HepG2 (cell line): ENCODE results near the gene ACOT9. TPM values are rescaled to one million over a fixed set of nuclear protein-coding genes. Genes with fewer than 3 reads are reported as not detected.

Experiments used
- ATAC-seq: fragments of 200-7000 bp; cut with Tn5 transposase; 3 replicates; pipeline ENCODE4 v1.9.1; 2020; ENCODE audit warnings: mild to moderate bottlenecking, moderate library complexity
- BruUV-seq: library from RNA; stranded (reverse); fragments of 400-500 nt; replicated peaks from 2 replicates; lab custom pipeline; 2021; lab: Mats Ljungman, UMichigan
- CTCF ChIA-PET: fragments of 300-600 bp; formaldehyde crosslinking; extraction: SDS; loops from one replicate; lab custom pipeline; 2021; ENCODE audit warnings: low total read pairs, inconsistent platforms, low intra/inter-chr PET ratio; lab: Yijun Ruan, JAX
- POLR2A ChIA-PET: fragments of 350-600 bp; sonication (Branson Sonifier 250); formaldehyde crosslinking; loops from one replicate; lab custom pipeline; 2020; ENCODE audit warnings: antibody characterized with exemption, inconsistent platforms; lab: Yijun Ruan, JAX
- DNase-seq: peaks from one replicate; pipeline ENCODE4 v3.0.0-alpha.2; 2015; ENCODE audit warnings: low spot score
- FAIRE-seq: peaks from 3 replicates; lab custom pipeline; 2011; peaks lifted over from hg19 to GRCh38; lab: Jason Lieb, UNC
- H2AFZ ChIP-seq: one replicate; pipeline ENCODE4 v1.6.1; 2011; ENCODE audit warnings: low read length, inconsistent platforms
- H3K27ac ChIP-seq: fragments of 300-600 bp; 3 replicates; pipeline ENCODE4 v1.8.0; 2011; ENCODE audit warnings: mixed run types, mild to moderate bottlenecking, mixed read lengths, low read length, inconsistent platforms; ENCODE audit not compliant: insufficient read depth; ENCODE audit errors: extremely low read length
- H3K27me3 ChIP-seq, 2 experiments: fragments of 200-600 bp in 1 of 2; 2 replicates in 1 of 2; 3 replicates in 1 of 2; pipeline versions ENCODE4 v1.6.0 to v1.8.0; 2011; ENCODE audit warnings: low read length in 2 of 2, mild to moderate bottlenecking in 2 of 2, moderate library complexity in 2 of 2, inconsistent platforms in 1 of 2; ENCODE audit not compliant: insufficient read depth in 2 of 2, control insufficient read depth in 1 of 2
- H3K36me3 ChIP-seq, 2 experiments: fragments of 200-600 bp in 1 of 2; replicated peaks in 1 of 2; 2 replicates in 1 of 2; 3 replicates in 1 of 2; pipeline versions ENCODE4 v1.5.1 to v1.8.0; 2011; ENCODE audit warnings: low read length in 2 of 2, inconsistent platforms in 1 of 2; ENCODE audit not compliant: insufficient read depth in 2 of 2, control insufficient read depth in 1 of 2
- H3K4me1 ChIP-seq: 2 replicates; pipeline ENCODE4 v1.5.1; 2012; ENCODE audit warnings: low read length, inconsistent platforms; ENCODE audit not compliant: insufficient read depth
- H3K4me2 ChIP-seq: 2 replicates; pipeline ENCODE4 v1.6.0; 2011; ENCODE audit warnings: low read depth, low read length, inconsistent platforms
- H3K4me3 ChIP-seq, 3 experiments: fragments of 200-600 bp in 1 of 3; sonication (generic), shearing (Covaris generic) in 1 of 3; replicated peaks in 1 of 3; 2 replicates each; pipeline ENCODE4 v1.5.1; 2011 to 2016; ENCODE audit warnings: low read length in 3 of 3, inconsistent platforms in 2 of 3, low read depth in 2 of 3, mild to moderate bottlenecking in 2 of 3, control low read depth in 1 of 3, mixed read lengths in 1 of 3; ENCODE audit not compliant: insufficient read depth in 1 of 3
- H3K79me2 ChIP-seq: one replicate; pipeline ENCODE4 v1.6.1; 2011; ENCODE audit warnings: low read length, inconsistent platforms; ENCODE audit not compliant: insufficient read depth
- H3K9ac ChIP-seq: 2 replicates; pipeline ENCODE4 v1.6.0; 2011; ENCODE audit warnings: mild to moderate bottlenecking, low read depth, low read length, inconsistent platforms; ENCODE audit not compliant: insufficient read depth
- H3K9me3 ChIP-seq: 2 replicates; pipeline ENCODE4 v1.5.1; 2012; ENCODE audit warnings: mild to moderate bottlenecking, low read length
- H4K20me1 ChIP-seq: 2 replicates; pipeline ENCODE4 v1.6.0; 2011; ENCODE audit warnings: inconsistent platforms, mild to moderate bottlenecking, low read length, moderate library complexity; ENCODE audit not compliant: insufficient read depth
- NFE2 ChIP-seq: sonication (generic); formaldehyde crosslinking; IDR thresholded peaks from 2 replicates; pipeline ENCODE4 v1.4.0; 2020; ENCODE audit warnings: missing genetic modification reagents
- SP2 ChIP-seq: sonication (generic); formaldehyde crosslinking; IDR thresholded peaks from 2 replicates; pipeline ENCODE4 v1.5.1; 2020; ENCODE audit warnings: mild to moderate bottlenecking, missing genetic modification reagents
- ZBTB21 ChIP-seq: sonication (generic); formaldehyde crosslinking; IDR thresholded peaks from 2 replicates; pipeline ENCODE4 v1.4.0; 2020; ENCODE audit warnings: missing genetic modification reagents
- ZNF121 ChIP-seq: sonication (generic); formaldehyde crosslinking; IDR thresholded peaks from 2 replicates; pipeline ENCODE4 v1.5.0; 2020; ENCODE audit warnings: mild to moderate bottlenecking, missing genetic modification reagents
- ZNF350 ChIP-seq: sonication (generic); formaldehyde crosslinking; IDR thresholded peaks from 2 replicates; pipeline ENCODE4 v1.4.0; 2020; ENCODE audit warnings: mild to moderate bottlenecking, low read depth, missing genetic modification reagents, borderline replicate concordance
- WGBS: methylation state at CpG from one replicate; pipeline ENCODE4 v1.1.6; 2017; ENCODE audit warnings: low lambda C conversion rate; 5-methylcytosine and 5-hydroxymethylcytosine counted together
- in situ Hi-C: cut with HindIII; loops from 2 replicates; pipeline ENCODE4 v1.10.0; 2017; ENCODE audit warnings: low pct_unique_long_range_greater_than_20kb; ENCODE audit not compliant: extremely low pct_ligation_motif_present
- intact Hi-C: fragments of 100-400 bp; cut with micrococcal nuclease; formaldehyde crosslinking; loops from one replicate; pipeline ENCODE4 v1.10.0; 2022; ENCODE audit not compliant: unreplicated experiment
- polyA plus RNA-seq, 8 experiments: library from polyadenylated mRNA; depleted of rRNA in 3 of 8; stranded (reverse) in 7 of 8; unstranded in 1 of 8; fragments of >200 nt; fragmentation: Illumina TruSeq in 4 of 8; extraction: Trizol in 4 of 8; gene quantifications; 2 replicates each; pipeline versions ENCODE4 v1.2.1 to v1.2.3, GENCODE V29; 2011 to 2016; ENCODE audit warnings: low read depth in 4 of 8, missing spikeins in 1 of 8, mixed read lengths in 1 of 8; ENCODE audit not compliant: insufficient read depth in 1 of 8
- total RNA-seq, 5 experiments: library from RNA; depleted of rRNA; stranded (reverse); fragments of >200 nt; fragmentation: Illumina TruSeq; extraction: Trizol; gene quantifications; 2 replicates each; pipeline ENCODE4 v1.2.3, GENCODE V29; 2016; ENCODE audit warnings: low read depth in 1 of 5
- TF ChIP-seq, protein P1 (sequence below): fragments of 450-650 bp; IDR thresholded peaks from 2 replicates; pipeline ENCODE4 v1.6.1; 2017
- TF ChIP-seq, protein P2 (sequence below): sonication (generic); formaldehyde crosslinking; IDR thresholded peaks from 2 replicates; pipeline ENCODE4 v1.8.1; 2023; ENCODE audit warnings: mild to moderate bottlenecking, inconsistent platforms, moderate library complexity, missing genetic modification reagents, borderline replicate concordance
- TF ChIP-seq, protein P3 (sequence below): sonication (generic); formaldehyde crosslinking; IDR thresholded peaks from 2 replicates; pipeline ENCODE4 v1.8.0; 2022; ENCODE audit warnings: missing genetic modification reagents, mild to moderate bottlenecking, inconsistent platforms, borderline replicate concordance
- TF ChIP-seq, protein P4 (sequence below): IDR thresholded peaks from 2 replicates; pipeline ENCODE4 v1.6.1; 2016; ENCODE audit warnings: mild to moderate bottlenecking, missing biosample characterization, missing genetic modification reagents
- TF ChIP-seq, protein P5 (sequence below): sonication (generic); formaldehyde crosslinking; IDR thresholded peaks from 2 replicates; pipeline ENCODE4 v1.4.0; 2020; ENCODE audit warnings: mild to moderate bottlenecking, missing genetic modification reagents

The ACOT9 gene
- total and polyA plus RNA-seq, 2 of the 13 experiments (the other 11 are each of a cell fraction or from before 2014, with no cell fraction given), result 33.3 to 36.9 TPM

DNA sequence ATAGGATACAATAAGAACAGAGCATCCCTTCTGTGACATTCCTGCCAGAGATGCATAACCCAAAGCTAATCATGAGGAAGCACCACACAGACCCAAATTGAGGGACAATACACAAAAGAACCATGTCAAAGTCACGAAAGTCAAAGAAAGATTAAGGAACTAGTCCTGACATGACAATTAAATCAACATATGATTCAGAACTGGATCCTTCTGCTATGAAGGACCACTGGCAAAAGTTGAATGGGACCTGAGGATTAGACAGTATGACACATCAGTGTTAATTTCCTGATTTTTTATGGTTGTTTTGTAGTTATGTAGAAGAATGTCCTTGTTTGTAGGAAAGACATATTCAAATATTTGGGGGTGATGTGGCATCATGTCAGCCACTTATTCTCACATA is 13.9 kb downstream of the ACOT9 start:
- no peaks in the 10 kb centered on the region for H3K9me3 ChIP-seq
- no peaks in the 10 kb centered on the region for H3K79me2 ChIP-seq
- H3K36me3 ChIP-seq, result peaks cover 0 to 23% of the 10 kb centered on the region in 2 experiments; a peak in 3 of 5 replicates
- intact Hi-C loops (no loop called here), in situ Hi-C loops (no loop called here)
- no peak overlapping the region for H3K4me2 ChIP-seq
- H3K4me1 ChIP-seq, result no peaks in the 10 kb centered on the region
- no peak overlapping the region for H3K4me3 ChIP-seq
- H3K27ac ChIP-seq, result no peak overlapping the region
- ATAC-seq (no peak), DNase-seq (no peak), FAIRE-seq (no peak)
- no peak overlapping the region for H2AFZ ChIP-seq
- no TSS peak for BruUV-seq
- no peaks in the 10 kb centered on the region for H4K20me1 ChIP-seq
- CTCF ChIA-PET, result no interaction called here
- no peaks in the 10 kb centered on the region for H3K27me3 ChIP-seq
- POLR2A ChIA-PET, result no interaction called here
- no peak overlapping the region for H3K9ac ChIP-seq
- WGBS, result 94% methylated on average over 1 of the region's 1 CpG
- TF ChIP-seq, protein P1, sequence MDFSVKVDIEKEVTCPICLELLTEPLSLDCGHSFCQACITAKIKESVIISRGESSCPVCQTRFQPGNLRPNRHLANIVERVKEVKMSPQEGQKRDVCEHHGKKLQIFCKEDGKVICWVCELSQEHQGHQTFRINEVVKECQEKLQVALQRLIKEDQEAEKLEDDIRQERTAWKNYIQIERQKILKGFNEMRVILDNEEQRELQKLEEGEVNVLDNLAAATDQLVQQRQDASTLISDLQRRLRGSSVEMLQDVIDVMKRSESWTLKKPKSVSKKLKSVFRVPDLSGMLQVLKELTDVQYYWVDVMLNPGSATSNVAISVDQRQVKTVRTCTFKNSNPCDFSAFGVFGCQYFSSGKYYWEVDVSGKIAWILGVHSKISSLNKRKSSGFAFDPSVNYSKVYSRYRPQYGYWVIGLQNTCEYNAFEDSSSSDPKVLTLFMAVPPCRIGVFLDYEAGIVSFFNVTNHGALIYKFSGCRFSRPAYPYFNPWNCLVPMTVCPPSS, result no peak
- TF ChIP-seq ZBTB21 (CRISPR knock-in tag) (no peak), ZNF121 (CRISPR knock-in tag) (no peak), NFE2 (CRISPR knock-in tag) (no peak), ZNF350 (CRISPR knock-in tag) (no peak)
- TF ChIP-seq, protein P2, sequence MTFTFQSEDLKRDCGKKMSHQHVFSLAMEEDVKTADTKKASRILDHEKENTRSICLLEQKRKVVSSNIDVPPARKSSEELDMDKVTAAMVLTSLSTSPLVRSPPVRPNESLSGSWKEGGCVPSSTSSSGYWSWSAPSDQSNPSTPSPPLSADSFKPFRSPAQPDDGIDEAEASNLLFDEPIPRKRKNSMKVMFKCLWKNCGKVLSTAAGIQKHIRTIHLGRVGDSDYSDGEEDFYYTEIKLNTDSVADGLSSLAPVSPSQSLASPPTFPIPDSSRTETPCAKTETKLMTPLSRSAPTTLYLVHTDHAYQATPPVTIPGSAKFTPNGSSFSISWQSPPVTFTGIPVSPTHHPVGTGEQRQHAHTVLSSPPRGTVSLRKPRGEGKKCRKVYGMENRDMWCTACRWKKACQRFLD, result no peak

DNA sequence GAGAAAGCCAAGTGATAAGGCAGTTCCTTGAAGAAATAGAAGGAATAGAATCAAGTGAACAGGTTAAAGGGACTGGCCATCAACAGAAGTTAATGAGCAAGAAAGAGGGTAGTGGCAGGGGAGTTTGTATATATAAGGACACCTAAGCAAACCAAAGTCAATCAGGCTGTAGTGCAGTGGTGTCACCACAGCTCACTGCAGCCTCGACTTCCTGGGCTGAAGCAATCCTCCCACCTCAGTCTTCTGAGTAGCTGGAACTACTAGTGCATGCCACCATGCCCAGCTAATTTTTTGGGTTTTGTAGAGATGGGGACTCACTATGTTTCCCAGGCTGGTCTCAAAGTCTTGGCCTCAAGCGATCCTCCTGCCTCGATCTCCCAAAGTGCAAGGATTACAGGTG is 15.9 kb downstream of the ACOT9 start:
- intact Hi-C loops (no loop called here), in situ Hi-C loops (no loop called here)
- no peaks in the 10 kb centered on the region for H3K4me1 ChIP-seq
- no CpG with 5 or more reads among the region's 3 CpGs for WGBS
- H3K27me3 ChIP-seq, result no peaks in the 10 kb centered on the region
- no TSS peak for BruUV-seq
- ATAC-seq (no peak), DNase-seq (no peak), FAIRE-seq (no peak)
- ChIA-PET POLR2A (no interaction called here), CTCF (no interaction called here)
- no peak overlapping the region for H3K4me3 ChIP-seq
- no peak overlapping the region for H3K9ac ChIP-seq
- H3K36me3 ChIP-seq, result peaks cover 0 to 20% of the 10 kb centered on the region in 2 experiments; a peak in 4 of 5 replicates
- H2AFZ ChIP-seq, result no peak overlapping the region
- H3K9me3 ChIP-seq, result no peaks in the 10 kb centered on the region
- no peak overlapping the region for H3K4me2 ChIP-seq
- H3K27ac ChIP-seq, result no peak overlapping the region
- H4K20me1 ChIP-seq, result no peaks in the 10 kb centered on the region
- no peaks in the 10 kb centered on the region for H3K79me2 ChIP-seq
- TF ChIP-seq, protein P3, sequence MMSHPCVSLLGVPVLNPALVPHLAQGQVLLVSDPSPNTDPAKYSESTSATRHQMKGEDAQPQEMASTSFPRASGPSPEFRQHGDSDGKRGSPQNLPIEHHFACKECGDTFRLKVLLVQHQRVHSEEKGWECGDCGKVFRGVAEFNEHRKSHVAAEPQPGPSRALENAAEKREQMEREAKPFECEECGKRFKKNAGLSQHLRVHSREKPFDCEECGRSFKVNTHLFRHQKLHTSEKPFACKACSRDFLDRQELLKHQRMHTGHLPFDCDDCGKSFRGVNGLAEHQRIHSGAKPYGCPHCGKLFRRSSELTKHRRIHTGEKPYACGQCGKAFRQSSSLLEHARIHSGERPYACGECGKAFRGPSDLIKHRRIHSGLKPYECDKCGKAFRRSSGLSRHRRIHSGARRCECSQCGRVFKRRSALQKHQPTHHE (CRISPR knock-in tag), result no peak
- TF ChIP-seq, protein P4, sequence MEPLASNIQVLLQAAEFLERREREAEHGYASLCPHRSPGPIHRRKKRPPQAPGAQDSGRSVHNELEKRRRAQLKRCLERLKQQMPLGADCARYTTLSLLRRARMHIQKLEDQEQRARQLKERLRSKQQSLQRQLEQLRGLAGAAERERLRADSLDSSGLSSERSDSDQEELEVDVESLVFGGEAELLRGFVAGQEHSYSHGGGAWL (CRISPR knock-in tag), result no peak
- no peak for TF ChIP-seq SP2 (CRISPR knock-in tag)
- TF ChIP-seq, protein P5, sequence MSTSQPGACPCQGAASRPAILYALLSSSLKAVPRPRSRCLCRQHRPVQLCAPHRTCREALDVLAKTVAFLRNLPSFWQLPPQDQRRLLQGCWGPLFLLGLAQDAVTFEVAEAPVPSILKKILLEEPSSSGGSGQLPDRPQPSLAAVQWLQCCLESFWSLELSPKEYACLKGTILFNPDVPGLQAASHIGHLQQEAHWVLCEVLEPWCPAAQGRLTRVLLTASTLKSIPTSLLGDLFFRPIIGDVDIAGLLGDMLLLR, result no peak
